Mucosa of rectum (tissue), 2 donors: ENCODE results near the gene HPD.
A peak's percentile ranks its signal among the peaks of the same experiment; 100 is the strongest.
"Not testable (repeated sequence)": the region's sequence is repeated elsewhere in the genome, so short reads cannot be mapped to it uniquely, and the experiment has no call there.

Source experiments
- H3K27ac ChIP-seq, 2 donors: one replicate each; pipeline ENCODE4 v1.7.0; 2013; ENCODE audit warnings: inconsistent platforms in 2 of 2, low read depth in 2 of 2, low read length in 2 of 2
- H3K27me3 ChIP-seq, 2 donors: one replicate each; pipeline ENCODE4 v1.7.0; 2013; ENCODE audit warnings: low read length in 2 of 2; ENCODE audit not compliant: control insufficient read depth in 2 of 2, insufficient read depth in 2 of 2
- H3K36me3 ChIP-seq, 2 donors: one replicate each; pipeline ENCODE4 v1.7.0; 2013; ENCODE audit warnings: low read length in 2 of 2; ENCODE audit not compliant: control insufficient read depth in 2 of 2, insufficient read depth in 2 of 2
- H3K4me1 ChIP-seq, 2 donors: one replicate each; pipeline ENCODE4 v1.7.0; 2013; ENCODE audit warnings: low read length in 2 of 2, mild to moderate bottlenecking in 1 of 2; ENCODE audit not compliant: control insufficient read depth in 2 of 2, insufficient read depth in 2 of 2
- H3K4me3 ChIP-seq, 2 donors: one replicate each; pipeline ENCODE4 v1.7.0; 2013; ENCODE audit warnings: low read length in 2 of 2
- H3K9ac ChIP-seq, 2 donors: one replicate each; pipeline ENCODE4 v1.7.0; 2013; ENCODE audit warnings: low read length in 2 of 2, low read depth in 1 of 2, mild to moderate bottlenecking in 1 of 2
- H3K9me3 ChIP-seq, 2 donors: one replicate each; pipeline ENCODE4 v1.7.0; 2013; ENCODE audit warnings: low read length in 2 of 2; ENCODE audit not compliant: control insufficient read depth in 2 of 2
- donor health status: healthy.
- donor health status: Normal muscosa, but diverticular disease.

Gene HPD

DNA sequence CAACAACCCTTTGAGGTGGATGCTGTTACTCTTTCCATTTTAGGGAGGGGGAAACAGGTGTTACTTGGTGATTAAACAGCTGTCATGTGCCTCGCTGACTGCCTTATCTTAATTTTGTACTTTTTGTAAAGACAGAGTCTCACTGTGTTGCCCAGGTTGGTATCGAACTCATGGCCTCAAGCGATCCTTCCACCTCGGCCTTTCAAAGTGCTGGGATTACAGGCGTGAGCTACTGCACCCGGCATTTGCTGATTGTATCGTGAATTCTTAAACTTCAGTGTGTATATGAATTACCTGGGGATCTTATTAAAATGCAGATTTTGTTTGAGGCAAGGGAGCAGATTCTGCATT lies 30.6 kb upstream of the HPD start:
- Histone ChIP-seq H3K4me3 (peak overlapping the region; percentile 86 to 92), H3K9me3 (no peaks in the 10 kb centered on the region), H3K27me3 (no peaks in the 10 kb centered on the region), H3K36me3 (peaks cover 0 to 6% of the 10 kb centered on the region in 2 donors), H3K27ac (peak overlapping the region; percentile 98 to 99), H3K4me1 (peaks cover 22 to 23% of the 10 kb centered on the region in 2 donors), H3K9ac (peak overlapping the region; percentile 96 to 97)

DNA sequence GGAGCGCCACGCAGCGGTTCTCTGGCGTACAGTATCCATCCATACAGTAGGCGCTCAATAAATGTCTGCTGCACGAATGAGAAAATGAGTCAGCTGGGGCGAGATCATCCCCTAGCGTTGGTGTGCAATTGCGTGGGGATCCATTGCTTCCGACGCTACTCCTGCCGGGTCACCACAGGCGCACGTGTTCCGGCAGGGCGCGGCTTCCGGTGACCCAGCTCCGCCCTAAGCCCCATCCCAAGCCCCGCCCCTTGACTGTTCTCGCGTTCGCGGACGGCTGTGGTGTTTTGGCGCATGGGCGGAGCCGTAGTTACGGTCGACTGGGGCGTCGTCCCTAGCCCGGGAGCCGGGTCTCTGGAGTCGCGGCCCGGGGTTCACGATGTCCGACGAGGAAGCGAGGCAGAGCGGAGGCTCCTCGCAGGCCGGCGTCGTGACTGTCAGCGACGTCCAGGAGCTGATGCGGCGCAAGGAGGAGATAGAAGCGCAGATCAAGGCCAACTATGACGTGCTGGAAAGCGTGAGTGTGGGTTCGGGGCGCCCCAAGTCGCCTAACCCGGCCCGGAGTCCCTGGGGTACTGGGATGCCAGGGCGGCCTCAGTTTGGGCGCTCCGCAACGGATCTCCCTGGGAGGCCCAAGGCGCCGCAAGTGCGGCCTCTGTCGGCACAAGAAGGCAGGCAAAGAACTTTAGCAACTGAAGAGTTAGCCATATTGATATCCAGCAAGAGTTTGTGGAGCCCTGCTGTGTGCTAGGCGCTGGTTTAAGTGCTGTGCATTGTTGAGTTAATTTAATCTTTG lies 30.0 kb upstream of the HPD start, which contains the start of gene PSMD9:
PSMD9 (plus strand) TSS at position 313 of the 796 bp plus-strand sequence; CDS start at position 380, 67 bp downstream.
- peak within 1 kb of the TSS; percentile 96 to 97 for H3K9ac ChIP-seq
- H3K4me3 ChIP-seq = peak within 1 kb of the TSS; percentile 86 to 92
- no peaks in the 10 kb centered on the region for H3K9me3 ChIP-seq
- peak within 1 kb of the TSS; percentile 98 to 99 for H3K27ac ChIP-seq
- peaks cover 0 to 6% of the 10 kb centered on the region in 2 donors for H3K36me3 ChIP-seq
- H3K27me3 ChIP-seq = no peaks in the 10 kb centered on the region
- peaks cover 20 to 21% of the 10 kb centered on the region in 2 donors for H3K4me1 ChIP-seq

DNA sequence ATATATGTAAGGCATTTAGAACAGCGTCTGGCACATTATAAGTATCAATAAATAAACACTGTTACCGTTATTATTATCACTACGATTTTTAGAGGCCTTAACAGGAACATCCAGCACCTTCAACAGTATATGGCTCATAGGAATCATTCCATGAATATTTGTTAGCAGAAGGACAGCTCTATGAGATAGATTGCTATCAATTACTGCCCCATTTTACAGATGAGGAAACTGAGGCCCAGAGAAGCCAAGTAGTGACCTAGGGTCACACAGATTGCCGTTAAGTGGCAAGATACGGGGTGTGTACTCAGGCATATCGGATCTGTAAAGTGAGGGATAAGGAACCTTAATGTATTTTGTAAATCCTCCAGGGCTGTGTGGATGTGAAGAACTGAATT lies 29.4 kb upstream of the HPD start:
- Histone ChIP-seq H3K36me3 (peaks cover 0 to 3% of the 10 kb centered on the region in 2 donors), H3K9me3 (no peaks in the 10 kb centered on the region), H3K9ac (peak overlapping the region; percentile 10 to 57)

DNA sequence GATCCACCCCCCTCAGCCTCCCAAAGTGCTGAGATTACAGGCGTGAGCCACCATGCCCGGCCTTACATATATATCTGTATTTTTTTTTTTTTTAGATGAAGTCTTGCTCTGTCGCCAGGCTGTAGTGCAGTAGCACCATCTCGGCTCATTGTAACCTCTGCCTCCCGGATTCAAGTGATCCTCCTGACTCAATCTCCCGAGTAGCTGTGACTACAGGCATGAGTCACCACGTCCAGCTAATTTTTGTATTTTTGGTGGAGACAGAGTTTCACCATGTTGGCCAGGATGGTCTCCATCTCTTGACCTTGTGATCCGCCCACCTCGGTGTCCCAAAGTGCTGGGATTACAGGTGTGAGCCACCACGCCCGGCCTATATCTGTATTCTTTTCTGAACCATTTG lies 26.5 kb upstream of the HPD start:
- not testable (repeated sequence) for H3K9ac ChIP-seq, H3K36me3 ChIP-seq, H3K4me3 ChIP-seq, H3K9me3 ChIP-seq, H3K27ac ChIP-seq, H3K27me3 ChIP-seq
- peaks cover 14 to 16% of the 10 kb centered on the region in 2 donors for H3K4me1 ChIP-seq

More for the DNA sequence above, 29.4 kb upstream of the HPD start:
- peaks cover 16 to 17% of the 10 kb centered on the region in 2 donors for H3K4me1 ChIP-seq
- peak overlapping the region; percentile 98 to 99 for H3K27ac ChIP-seq
- H3K4me3 ChIP-seq = peak overlapping the region; percentile 86 to 92
- H3K27me3 ChIP-seq = no peaks in the 10 kb centered on the region

DNA sequence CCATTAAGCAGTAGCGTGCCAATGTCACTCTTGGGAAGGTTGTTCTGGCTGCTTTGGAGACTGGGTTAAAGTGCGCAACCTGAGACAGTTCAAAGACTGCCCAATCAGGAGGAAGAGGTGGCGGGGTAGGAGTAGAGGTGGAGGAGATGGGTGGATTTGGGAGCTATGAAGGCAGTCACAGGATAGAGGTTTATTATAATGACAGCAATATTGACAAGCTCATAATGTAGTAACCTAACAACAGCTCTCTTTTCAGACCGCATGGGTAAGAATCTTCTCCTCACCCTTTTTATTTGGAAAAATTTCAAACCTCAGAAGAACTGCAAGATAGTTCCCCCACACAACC lies 24.6 kb upstream of the HPD start:
- Histone ChIP-seq H3K27ac (no peak overlapping the region), H3K9ac (no peak overlapping the region), H3K4me1 (peaks cover 3 to 4% of the 10 kb centered on the region in 2 donors), H3K36me3 (no peaks in the 10 kb centered on the region), H3K27me3 (no peaks in the 10 kb centered on the region), H3K9me3 (no peaks in the 10 kb centered on the region), H3K4me3 (no peak overlapping the region)

DNA sequence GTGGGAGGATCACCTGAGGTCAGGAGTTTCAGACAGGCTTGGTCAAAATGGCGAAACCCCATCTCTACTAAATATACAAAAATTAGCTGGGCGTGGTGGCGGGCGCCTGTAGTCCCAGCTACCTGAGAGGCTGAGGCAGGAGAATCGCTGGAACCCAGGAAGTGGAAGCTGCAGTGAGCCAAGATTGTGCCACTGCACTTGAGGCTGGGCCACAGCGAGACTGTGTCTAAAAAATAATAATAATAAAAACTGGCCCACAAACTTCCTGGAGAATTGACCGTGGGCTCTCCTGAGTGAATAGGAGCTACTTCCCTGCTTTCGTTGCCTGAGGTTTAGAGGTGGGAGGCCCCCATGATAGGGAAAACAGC lies 17.4 kb upstream of the HPD start:
- not testable (repeated sequence) for H3K9ac ChIP-seq, H3K9me3 ChIP-seq, H3K36me3 ChIP-seq, H3K4me1 ChIP-seq, H3K27me3 ChIP-seq, H3K4me3 ChIP-seq, H3K27ac ChIP-seq

DNA sequence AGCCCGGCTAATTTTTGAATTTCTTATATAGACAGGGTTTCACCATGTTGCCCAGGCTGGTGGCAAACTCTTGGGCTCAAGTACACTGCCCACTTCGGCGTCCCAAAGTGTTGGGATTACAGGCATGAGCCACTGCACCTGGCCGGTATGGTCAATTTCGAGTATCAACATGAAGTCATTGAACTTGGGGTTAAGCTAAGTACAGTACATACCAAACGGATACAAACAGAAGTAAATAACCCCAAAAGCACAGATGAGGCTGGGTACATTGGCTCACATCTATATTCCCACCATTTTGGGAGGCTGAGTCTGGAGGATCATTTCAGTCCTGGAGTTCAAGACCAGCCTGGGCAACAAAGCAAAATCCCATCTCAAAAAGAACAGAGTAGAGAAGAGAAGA lies 16.9 kb upstream of the HPD start:
- no peak overlapping the region for H3K4me3 ChIP-seq
- no peaks in the 10 kb centered on the region for H3K9me3 ChIP-seq
- H3K27ac ChIP-seq = no peak overlapping the region
- H3K27me3 ChIP-seq = no peaks in the 10 kb centered on the region
- no peaks in the 10 kb centered on the region for H3K36me3 ChIP-seq
- H3K9ac ChIP-seq = no peak overlapping the region
- H3K4me1 ChIP-seq = no peaks in the 10 kb centered on the region

DNA sequence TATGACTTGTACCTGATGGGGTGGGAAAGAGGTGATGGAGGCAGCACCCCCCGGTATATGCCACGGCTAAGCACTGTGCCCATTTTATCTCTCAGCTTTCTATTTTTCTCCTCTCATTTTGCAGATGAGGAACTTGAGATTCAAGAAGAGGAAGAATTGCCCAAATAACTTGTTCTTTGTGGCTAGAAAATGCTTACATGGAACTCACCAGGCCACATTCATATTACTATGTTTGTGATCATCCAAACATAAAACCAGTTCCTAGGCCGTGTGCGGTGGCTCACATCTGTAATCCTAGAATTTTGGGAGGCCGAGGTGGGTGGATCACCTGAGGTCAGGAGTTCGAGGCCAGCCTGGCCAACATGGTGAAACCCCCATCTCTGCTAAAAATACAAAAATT lies 15.4 kb upstream of the HPD start:
- H3K4me3 ChIP-seq = no peak overlapping the region
- no peaks in the 10 kb centered on the region for H3K4me1 ChIP-seq

DNA sequence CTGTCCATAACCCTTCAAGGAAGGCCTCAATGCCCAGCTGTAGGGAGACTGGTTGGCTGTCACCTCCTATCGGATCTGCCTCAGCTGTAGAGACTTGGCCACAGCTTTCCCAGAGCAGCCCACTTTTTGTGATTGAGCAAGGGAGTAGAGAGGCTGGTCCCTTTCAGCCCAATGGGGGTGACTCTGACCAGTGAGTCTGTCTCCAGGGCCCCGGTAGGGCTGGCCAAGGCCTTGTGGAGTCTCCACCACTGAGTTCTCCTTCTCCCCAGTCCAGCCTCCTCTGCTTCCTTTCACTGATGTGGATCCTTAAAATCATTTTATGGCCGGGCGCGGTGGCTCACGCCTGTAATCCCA lies 14.5 kb upstream of the HPD start:
- Histone ChIP-seq H3K9me3 (no peaks in the 10 kb centered on the region), H3K4me1 (no peaks in the 10 kb centered on the region), H3K36me3 (no peaks in the 10 kb centered on the region), H3K9ac (no peak overlapping the region), H3K27me3 (no peaks in the 10 kb centered on the region), H3K27ac (peak overlapping the region; percentile 13 to 23), H3K4me3 (no peak overlapping the region)

More for the DNA sequence above, 15.4 kb upstream of the HPD start:
- no peaks in the 10 kb centered on the region for H3K36me3 ChIP-seq
- H3K9ac ChIP-seq = no peak overlapping the region
- H3K9me3 ChIP-seq = no peaks in the 10 kb centered on the region
- no peak overlapping the region for H3K27ac ChIP-seq
- H3K27me3 ChIP-seq = no peaks in the 10 kb centered on the region

DNA sequence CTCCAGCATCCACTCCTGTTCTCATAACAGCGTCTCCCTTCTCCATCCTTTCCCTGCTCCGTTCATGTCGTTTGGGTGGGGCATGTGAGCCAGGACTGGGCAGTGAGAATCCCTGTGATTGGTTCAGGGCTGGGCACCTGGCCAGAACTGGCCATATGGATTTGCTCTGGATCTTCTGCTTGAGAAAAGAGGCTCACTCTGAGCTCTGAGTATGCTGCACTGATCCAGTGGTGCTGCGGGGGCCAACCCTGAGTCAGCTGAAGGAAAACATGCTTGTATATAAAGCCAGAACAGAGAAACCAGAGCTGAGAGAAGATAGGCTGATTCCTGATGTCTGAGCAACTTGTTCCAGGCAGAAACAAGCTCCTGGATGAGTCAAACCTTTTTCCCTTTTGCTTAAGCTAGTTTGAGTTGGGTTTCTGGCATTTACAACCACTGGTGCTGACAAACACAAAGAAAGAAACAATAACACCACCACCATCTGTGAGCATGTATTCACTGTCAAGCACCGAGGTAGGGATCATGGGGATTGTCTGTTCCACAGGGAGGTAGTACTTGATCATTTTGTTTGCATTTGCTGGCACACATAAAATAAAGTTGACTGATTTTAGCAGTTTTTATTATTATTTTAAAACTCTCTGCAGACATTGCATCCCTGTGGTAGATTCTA lies 14.0 kb upstream of the HPD start:
- no peaks in the 10 kb centered on the region for H3K9me3 ChIP-seq
- no peak overlapping the region for H3K4me3 ChIP-seq
- no peaks in the 10 kb centered on the region for H3K4me1 ChIP-seq
- H3K9ac ChIP-seq = no peak overlapping the region
- H3K27me3 ChIP-seq = no peaks in the 10 kb centered on the region
- peak overlapping the region; percentile 13 to 23 for H3K27ac ChIP-seq
- H3K36me3 ChIP-seq = no peaks in the 10 kb centered on the region
